CD4-positive, alpha-beta T cell treated with Interleukin-21 for 1 hour (primary cell): ENCODE results near the gene CAPZB.

Source experiments
- DNase-seq: peaks from one replicate; pipeline ENCODE4 v3.0.0-alpha.2; 2020

Gene CAPZB

DNA sequence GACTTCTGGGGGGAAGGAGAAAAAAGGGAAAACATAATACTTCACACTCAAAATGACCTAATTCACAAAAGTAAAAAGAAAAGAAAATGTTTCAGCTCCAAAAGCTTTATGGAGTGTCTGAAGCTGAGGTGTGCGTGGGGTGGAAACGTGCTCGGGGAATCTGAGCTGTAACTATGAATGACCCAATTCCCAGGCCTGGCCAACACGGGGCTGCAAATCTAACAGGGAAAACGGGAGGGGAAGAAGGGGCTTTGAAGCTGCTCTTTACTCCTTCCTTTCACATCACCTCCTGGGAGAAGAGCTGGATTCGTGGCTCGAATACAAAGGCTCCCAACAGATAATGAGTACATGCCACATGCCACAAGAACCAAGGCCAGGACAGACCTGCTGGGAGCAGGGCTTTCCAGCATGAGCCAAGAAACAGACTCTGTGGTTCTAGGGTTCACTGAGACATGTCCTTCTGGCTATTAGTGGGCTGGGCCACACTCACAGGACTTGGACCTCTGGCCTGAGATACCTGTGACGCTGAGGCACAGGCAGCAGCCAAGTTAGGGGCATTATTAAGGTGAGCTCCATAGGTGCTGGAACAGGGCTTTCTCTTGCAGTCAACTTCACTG, 121.7 kb downstream of the CAPZB start:
- no peak for DNase-seq

DNA sequence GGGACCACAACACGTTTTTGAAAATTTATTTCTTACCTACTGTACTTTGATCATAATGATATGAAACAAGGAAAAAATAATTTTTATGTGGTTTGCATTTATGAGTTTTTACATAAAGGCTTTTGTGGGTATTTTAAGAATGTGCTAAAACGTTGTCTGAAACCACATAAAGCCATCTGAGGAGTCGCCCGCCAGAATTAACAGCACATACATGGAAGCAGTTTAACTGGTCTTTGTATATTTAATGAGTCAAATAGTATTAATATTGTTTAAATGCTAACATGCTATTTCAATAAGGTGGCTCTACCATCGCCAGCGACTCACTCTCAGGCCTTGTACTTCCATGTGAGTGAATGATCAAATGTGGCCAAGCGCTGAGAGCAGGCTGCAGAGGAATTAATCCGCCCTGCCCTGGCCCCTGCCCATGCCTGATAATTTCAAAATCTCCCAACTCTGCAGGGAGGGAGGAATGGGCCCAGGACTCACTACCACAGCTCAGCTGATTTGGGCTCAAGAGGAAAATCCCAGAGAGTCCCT, 123.7 kb downstream of the CAPZB start:
- no peak for DNase-seq

DNA sequence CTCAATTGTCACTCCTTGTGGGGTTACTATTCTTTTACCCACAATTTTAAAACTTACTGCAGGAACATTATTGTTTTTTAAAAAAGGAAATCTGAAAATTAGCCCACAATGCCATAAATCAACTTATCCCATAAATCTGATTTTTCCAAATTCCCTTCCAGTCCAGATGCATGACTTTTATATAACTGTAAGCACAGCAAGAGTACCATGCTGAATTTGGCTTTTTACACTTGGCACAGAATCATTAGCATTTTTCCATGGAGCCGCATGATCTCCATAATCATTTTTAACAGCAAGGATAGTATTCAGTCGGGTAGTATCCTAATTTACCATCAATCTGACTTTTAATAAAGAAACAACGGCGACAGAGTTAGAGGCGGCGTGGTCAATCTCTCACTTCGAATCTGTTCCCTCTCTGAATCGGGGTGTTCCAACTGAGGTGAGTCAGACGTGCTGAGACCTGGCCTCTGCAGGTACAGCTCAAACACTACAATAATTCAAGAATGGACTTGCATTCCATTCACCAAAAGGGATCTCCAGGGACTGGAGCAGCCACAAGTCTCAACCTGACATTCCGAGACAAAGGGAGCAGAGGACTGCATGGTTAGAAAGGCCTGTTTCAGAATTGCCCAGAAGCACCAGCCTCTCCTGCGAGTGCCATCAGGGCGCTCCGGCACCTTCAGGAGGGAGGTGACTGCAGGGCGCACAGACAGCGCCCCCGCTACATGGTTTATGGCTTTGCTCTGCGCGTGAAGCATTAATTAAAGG, 124.3 kb downstream of the CAPZB start:
- no peak for DNase-seq

DNA sequence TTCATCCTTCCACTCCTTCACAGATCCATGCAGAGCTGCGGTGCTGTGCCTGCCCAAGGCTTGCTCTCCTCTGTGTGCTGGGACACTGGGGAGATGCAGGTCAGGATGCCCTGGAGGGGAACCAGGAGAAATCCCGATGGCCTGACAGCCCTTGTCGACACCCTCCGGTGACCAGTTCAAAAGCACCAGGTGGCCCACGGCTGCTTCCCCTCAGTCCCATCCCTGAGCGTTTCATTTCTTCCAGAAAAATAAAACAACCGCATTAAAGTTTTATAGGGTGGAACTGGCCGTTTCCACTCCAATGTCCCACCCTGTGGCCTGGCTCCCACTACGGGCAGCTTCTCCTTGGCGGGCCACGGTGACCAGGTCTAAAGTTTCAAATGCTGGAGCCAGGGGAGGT, 124.9 kb downstream of the CAPZB start:
- no peak for DNase-seq

DNA sequence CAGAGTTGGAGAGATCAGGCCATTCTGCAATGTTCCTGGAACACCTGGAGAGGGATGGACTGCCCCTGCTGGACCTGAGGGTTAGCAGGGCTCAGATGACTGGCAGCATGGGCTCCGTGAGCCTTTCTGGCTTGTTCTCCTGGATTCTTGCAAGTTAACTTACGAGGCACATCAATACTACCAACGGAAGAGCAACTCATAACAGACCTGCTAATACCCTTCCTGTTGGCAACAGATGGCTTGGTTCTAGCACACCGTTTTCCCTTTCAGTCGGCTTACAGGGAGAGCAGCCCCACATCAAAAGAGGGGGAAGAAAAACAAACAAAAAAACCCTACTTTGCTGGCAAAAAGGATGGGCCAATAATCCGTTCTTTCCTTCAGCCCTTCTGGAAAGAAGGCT, 125.3 kb downstream of the CAPZB start:
- no peak for DNase-seq

DNA sequence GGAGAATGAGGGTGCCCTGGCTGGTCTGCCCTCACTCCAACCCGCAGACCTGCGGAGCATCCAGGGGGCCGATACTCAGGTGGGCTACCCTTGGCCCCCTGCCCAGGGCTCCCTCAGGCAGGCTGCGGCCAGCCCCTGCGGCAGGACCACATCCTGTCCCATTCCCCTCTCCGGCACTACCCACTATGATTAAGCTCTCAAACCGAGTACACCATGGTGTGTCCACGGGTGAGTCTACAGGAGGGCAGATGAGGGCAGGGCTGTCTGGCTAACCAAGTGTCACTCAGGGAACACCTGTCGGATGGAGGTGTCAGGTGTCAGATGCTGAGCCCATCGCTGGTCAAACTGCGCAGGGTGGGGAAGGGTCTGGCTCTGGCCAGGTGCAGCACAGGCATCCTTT, 126.0 kb downstream of the CAPZB start:
- DNase-seq, result no peak

DNA sequence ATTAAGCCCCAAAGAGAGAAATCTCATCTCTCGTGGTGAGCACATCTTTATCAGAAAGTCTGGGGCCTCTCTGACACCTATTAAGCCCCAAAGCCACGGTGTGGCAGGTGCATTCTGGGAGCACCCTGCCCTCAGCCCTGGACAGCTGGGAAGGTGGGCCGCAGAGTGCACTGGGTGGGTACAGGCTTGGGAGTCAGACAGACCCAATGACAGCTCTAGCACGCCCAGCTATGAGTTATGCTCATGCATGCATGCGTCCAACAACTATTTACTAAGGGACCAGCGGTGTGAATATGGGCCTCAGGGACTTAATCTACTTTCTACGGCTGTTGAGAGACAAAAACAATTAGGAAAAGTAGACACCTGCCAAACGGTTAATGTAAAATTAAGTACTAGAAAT, 126.6 kb downstream of the CAPZB start:
- DNase-seq, result no peak

DNA sequence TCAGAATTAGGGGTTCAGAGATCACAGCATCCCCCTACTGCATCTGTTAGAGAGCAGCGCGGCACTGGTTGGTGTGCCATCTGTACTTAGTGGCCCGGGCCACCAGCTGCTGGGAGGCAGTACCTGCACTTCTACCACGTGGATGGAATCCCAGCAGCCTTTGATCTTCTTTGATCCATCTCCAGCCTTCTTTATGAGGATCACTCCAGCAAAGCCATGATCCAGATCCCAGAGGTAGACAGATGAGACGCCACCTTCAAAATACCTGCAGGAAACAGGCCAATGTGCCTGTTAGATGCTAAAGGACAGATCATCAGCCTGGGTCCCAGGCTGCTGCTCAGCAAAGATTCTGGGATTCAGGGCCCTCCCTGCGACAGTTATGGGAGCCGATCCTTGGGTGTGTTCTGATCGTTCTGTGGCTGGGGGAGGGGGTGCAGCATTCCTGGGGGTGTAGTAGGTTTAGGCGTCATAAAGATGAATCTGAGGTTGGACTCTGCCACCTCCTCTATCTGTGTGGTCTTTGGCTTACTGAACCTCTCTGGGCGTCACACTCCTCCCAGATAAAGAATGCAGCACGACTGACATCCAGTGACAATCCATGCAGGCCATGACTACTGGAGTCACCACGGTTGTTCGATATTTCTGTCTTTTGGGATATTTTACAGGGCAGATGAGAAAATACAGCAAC, 127.9 kb downstream of the CAPZB start:
- DNase-seq, result no peak

DNA sequence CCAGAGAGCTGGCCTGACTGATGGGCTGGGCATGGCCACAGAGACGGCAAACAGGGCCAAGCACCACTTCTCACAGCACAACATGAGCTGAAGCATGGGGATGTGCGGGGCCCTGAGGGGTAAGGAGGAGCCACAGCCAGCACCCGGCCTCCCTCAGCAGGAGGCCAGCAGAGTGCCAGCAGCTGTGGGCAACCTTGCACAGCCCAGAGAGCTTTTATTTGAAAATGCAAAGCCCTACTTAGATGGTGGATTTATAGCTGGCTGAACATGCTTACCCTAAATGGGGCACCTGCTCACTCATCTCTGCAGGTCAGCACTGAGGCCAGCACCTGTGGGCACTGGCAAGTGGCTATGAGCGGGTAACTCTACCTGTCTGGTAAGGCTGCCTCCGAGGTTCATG, 129.1 kb downstream of the CAPZB start:
- DNase-seq, result no peak

DNA sequence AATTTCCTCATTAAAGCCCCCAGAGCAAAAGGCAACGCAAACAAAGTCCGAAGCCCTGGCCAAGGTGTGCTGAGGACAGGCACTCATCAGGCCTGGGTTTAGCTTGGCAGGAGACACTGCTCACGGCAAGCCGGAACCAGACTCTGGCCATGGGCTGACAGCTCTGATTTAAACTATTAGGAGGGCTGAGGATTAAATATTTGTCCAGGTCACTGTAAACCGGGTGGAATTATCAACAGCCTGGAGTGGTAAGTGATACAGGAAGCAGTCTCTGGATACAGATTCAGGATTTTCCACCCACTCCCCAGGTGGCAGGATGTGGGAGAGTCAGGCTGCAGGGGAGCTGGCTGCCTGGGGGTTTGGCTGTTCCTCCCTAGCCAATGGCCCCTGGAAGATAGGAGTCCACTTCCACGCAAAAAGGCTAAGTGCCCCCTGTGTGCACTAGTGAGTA, 130.8 kb downstream of the CAPZB start:
- DNase-seq, result no peak

DNA sequence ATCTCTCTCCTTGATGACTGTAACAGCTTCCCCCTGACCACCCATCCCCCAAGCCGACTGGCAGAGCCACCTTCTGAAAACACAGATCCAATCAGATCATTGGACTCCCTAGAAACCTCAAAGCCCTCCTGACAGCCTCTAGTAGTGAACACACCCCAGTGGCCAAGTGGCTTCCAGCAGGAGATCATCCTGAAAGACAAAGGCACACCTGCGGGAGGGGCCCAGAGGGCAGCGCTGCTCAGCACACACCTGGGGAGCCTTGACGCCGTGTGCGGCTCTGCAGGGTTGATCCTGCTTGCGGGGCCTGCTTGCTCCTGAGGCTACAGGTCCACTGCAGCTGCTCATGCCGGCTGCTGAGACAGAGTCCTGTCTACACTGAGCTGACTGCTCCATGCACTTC, 131.7 kb downstream of the CAPZB start:
- no peak for DNase-seq

DNA sequence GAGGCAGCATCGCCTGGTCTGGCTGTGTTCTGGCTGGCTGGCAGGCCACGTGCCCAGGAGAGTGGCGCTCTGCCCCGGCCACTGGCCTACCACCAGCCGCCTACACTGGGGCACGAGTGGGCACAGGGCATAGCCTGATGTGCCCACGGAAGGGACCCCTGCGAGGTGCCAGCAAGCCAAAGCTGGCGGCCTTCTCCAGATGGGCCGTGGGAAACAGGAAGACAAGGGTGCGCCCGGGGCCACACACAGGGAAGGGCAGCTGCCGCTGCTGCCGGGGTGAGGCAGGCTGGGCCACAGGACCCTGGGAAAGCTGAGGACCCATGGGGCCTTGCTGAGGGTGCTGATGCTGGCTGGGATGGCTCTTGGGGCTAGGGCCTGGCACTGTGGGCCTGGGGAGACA, 132.5 kb downstream of the CAPZB start:
- no peak for DNase-seq

DNA sequence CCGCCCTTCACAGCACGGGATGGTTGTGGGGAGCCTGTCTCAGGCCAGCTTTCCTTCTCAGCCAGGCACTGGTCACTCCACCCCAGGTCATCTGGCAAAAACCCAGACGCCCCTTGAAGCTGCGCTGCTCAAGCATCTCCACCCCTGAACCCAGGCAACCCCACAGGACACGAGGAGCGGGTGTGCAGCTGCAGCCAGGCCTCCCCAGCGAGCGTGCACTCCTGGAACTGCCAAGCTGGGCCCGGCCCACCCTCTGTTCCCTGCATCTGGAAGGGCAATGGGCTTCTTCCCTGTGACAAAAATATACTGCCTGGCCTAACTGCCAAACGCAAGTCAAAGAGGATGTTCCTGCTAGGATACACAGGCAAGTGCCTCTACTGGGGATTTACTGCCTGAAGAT, 133.5 kb downstream of the CAPZB start:
- no peak for DNase-seq

DNA sequence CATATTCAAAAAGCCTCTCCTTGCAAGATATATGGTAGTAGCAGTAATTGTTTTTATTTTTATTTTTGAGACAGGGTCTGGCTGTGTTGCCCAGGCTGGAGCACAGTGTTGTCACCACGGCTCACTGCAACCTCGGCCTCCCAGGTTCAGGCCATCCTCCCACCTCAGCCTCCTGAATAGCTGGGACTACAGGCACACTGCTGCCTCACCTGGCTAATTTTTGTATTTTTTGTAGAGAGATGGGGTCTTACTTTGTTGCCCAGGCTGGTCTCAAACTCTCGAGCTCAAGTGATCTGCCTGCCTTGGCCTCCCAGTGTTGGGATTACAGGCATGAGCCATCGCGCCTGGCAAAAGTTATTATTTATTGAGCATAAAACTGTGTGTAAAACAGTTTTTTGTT, 134.8 kb downstream of the CAPZB start:
- DNase-seq, result no peak

DNA sequence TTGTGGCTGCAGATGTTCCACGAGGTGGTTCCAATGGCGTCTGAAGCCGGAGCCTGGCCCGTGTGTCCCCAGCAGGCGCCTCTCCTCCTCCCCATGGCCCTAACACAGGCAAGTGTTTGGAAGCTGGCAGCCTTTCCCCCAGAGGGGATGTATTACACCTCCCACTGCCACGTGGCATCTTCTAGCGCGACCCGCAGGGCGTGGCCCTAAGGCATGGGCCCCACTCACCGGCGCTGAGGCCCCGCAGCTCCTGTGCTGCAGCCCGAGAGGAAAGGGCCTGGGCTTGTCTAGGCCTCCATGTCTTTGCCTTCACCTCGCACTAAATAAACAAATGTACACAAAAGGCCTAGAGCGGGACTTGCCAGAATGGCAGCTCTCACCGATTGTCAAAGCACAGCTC, 135.3 kb downstream of the CAPZB start:
- DNase-seq, result no peak

DNA sequence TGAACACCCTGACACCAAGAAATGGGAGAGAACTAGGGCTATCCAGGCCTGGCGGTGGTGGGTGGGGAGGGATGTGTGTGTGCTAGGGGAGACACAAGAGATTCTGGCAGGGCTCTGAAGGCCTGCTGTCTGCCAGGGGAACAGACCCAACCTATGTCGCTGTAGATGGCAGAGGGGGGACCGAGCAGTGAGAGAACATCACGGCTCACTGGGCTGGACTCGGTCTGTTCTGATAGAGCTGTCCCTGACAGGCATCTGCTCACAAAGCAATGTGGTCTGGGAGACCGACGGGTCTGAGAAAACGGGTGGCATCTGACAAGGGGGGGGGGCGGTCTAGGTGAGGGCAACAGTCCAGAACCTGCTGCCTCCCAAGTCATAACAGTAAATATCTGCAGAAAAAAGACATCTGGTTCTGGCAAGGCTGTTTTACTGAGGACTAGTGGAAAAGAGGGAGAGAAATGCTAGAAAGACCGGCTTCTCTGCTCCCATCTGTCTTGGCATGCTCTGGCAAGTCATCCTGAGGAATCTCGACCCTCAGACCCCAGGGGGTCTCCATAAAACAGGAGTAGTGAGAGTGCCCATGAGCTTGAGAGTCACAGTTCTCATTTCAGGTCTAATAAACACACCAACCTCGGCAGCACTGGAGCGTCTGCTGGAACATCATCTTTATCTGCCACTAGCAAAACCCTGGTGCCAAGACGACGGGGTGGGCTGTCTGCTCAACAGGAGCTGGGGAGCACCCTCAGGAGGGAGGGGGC, 136.7 kb downstream of the CAPZB start:
- no peak for DNase-seq

DNA sequence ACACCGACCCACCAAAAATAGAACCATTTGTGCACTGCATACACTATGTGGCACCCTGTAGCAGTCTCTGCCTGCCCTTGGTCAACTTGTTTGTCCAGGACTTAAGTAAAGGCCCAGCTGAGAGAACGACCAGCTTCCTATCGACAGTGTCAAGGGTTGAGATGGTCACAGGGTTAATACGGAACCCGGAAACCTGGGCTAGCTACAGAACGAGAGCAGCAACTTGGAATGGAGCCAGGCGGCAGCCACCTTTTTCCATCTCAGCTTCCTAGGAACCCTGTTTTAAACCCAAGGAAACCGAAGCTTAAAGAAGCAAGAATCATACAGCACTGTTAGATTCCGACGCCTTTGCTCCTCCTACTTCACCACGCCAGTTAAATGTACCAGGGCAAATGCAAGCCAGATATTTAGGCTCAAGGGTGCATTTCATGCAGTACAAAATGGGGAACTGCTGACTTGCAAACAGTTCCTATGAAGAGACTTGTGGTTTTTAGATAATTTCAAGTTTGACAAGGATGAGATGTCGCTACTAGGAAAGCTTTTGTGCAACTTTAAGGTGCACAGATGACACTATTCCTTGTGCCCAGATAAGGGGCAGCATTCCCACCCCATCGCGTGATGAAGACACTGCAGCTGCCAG, 137.7 kb downstream of the CAPZB start:
- no peak for DNase-seq

DNA sequence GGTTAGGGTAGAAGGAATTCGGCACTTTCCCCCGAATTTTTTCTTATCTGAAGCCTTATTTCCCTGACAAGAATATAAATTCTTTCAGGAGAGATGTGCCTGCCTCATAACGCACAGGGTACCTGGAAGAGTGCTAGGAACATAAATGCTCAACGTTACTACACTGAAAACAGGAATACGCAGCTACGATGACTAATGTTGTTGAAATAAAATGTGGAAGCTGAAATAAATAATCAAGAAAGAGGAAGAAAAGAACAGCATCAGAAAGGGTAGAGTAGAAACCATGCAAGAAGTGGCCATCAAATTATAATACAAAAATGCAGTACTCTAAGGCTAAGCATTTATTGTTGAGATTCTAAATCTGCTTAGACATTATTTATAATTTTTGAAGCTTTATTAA, 139.3 kb downstream of the CAPZB start:
- DNase-seq, result no peak

DNA sequence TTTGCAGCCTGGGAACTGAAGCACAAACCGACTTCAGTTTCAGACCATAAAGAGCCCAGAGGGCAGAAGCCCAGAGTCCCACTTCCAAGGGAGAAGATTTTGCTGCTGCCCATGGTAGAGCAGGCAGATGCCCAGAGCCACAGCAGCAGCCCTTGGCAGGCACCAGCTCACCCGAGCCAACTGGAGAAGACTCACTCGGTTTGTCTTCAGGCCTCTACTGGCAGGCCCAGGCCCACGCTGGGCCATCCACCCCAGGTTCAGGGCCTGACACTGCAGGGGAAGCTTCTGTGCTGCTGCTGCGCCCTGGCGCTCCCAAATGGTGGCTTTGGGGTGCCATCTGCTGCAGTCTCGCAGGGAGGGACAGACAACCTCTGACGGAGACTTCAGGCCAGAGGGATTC, 139.9 kb downstream of the CAPZB start:
- DNase-seq, result no peak

DNA sequence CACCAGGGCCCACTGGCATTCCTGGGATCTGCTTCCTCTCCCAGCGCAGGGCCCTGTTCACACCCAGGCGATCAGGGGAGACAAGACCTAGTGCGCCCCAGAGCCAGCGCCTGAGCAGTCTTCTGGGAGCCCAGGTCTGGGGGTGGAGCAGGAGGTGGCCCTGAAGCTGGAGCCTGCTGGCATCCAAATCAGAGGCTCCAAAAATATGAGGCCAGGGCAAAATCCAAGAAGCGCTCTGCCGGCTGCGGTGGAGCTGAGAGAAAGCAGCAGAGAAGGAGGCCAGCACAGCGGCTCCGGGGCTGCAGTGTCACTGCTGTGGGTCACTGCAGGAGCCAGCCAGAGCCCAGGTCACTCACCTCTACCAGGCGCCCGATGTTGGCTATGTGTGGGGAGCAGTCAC, 140.5 kb downstream of the CAPZB start:
- no peak for DNase-seq

DNA sequence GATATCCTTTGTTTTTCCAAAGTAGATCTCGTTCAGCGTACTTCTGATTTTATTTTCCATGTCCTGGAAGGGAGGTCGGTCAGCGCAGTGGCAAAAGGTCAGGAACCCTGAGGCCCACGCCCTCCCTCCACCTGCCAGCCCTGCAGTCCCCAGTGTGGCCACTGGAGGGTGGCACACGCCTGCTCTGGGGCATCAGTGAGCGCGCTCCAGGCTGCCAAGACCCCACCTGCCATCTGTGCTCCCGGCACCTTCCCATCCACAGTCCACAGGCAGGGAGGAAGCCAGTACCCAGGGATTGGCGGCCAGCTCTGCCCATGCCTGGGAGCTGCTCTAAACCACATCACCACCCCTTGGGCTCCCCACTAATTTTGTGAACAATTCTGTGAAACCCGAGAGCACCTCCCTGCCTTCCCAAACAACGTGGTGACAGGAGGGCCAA, 140.9 kb downstream of the CAPZB start:
- DNase-seq, result peak; percentile 34

DNA sequence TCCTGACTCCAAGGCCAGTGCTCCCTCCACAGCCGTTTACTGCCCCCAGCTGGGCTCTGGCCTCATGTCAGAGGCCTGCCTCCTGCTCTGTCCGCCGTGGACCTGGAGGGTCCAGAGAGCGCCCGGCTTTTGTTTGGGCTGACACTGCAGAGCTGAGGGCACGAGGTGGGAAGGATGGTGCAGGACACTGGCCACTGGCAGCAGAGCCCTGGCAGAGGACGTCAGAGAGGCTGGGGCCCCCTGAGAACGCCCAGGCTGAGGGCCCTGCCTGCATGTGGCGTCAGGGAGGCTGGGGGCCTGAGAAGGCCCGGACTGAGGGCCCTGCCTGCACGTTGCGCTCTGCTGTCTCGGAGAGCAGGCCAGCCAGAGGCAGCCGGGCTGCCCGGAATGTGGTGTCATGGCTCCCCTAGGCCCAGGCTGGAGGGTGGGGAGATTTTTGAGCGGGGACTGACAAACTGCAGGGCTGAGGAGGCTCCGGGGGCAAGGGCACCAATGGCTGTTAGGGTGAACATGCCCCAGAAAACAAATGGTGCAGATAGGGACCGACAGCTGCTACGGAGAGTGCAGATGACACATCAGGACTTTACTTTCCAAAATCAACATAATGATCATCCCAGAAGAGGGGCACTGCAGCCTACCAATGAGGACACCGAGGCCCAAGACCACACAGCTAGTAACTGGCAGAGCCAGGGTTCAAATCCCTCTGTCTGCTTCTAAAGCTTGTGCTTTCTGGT, 141.6 kb downstream of the CAPZB start:
- no peak for DNase-seq
